GM18508 (cell line): ENCODE data around the gene AXIN1.
"Not testable (repeated sequence)": the region's sequence is repeated elsewhere in the genome, so short reads cannot be mapped to it uniquely, and the experiment has no call there.

Source experiments
- ATAC-seq: cut with Tn5 transposase; IDR thresholded peaks from one replicate; pipeline ENCODE4 v1.9.1; 2021; ENCODE audit warnings: moderate number of reproducible peaks; ENCODE audit not compliant: insufficient read depth, unreplicated experiment

Gene AXIN1

DNA sequence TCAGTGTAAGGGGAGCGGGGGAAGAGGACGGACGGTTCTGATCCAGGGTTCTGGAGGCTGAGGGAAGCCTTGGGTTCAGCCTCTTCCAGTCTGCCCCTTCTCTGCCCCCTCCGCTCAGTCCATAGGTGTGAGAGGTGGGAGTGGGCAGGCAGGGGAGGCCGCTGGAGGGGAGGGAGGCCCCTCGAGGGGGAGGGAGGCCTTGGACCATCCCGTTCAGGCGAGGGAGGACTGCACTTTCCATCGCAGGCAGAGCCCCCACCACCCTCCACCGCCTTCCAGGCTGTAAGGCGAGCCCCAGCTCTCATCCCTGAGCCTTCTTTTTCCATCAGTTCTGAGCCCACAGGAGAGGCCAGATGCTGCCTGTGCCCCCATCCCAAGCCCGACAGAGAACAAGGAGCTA, 4.2 kb upstream of the AXIN1 start:
- ATAC-seq, result no peak

GRCh38 chr16:354971-355461, 2.5 kb upstream of the AXIN1 start:
- no peak for ATAC-seq

DNA sequence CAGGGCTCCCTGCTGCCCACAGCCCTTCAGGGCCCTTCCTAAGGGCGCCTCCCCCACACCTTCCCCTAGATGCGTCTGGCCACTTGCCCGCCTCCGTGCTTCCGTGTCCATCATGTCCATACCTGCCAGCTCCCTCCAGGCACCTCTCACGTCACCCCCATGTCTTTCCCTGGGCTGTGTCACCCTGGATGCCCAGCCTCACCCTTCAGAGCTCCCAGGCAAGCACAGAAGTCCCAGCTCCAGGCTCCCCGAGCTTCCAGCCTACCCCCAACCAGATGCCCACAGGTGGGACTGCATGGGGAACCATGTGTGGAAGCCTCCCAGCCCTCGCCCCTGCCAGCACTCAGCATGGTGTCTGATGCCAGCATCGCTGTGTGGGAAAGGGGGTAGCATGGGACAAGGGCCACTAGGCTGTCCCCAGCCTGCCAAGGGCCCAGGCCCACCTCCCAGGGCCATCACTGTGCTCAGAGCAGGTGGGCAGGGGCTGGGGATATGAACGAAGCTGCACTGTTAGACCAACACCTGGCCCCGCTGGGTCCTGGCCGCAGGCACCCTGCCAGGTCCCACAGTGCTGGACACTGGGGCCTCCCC, 1.9 kb upstream of the AXIN1 start:
- no peak for ATAC-seq

- ATAC-seq, result no peak
These were observed 1.1 kb upstream of the AXIN1 start for GRCh38 chr16:353404-354290.

DNA sequence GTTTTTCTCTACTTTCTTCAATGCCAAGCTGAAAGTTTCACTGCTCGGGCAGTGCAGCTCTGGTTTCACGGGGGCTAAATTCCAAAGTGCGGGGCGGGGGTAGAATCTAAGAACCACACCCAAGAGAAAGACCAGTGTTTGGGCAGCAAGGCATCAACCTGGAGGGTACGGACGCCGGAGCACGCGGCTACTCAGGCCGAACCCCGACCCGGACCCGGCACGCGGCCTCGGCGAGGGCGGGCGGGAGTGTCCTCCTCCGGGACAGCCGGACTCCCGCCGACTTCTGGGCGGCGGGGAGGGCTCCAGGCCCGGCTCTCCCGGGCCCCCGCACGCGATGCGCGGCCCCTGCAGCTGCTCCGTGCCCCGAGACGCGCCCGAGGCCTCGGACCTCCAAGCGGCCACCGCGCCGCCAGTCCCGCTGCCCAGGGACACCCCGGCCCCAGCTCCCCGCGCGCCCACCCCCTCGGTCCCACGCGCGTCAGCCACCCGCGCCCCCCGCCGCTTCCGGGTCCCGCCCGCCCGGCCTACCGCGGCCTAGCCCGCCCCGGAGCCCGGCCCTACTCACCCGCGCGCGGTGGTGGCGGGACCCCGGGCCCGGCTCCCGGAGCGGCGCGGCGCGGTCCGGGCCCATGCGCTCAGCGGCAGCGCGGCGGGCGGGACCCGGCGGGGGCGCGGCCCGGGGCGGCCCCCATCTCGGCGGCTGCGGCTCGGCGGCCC, 561 bp downstream of the AXIN1 start:
- ATAC-seq, result no peak

GRCh38 chr16:350203-350602, 2.3 kb downstream of the AXIN1 start:
- ATAC-seq, result no peak

- ATAC-seq, result no peak
These were observed 3.3 kb downstream of the AXIN1 start for GRCh38 chr16:349211-349610.

- ATAC-seq, result not testable (repeated sequence)
These were observed 4.0 kb downstream of the AXIN1 start for GRCh38 chr16:348495-348894.

DNA sequence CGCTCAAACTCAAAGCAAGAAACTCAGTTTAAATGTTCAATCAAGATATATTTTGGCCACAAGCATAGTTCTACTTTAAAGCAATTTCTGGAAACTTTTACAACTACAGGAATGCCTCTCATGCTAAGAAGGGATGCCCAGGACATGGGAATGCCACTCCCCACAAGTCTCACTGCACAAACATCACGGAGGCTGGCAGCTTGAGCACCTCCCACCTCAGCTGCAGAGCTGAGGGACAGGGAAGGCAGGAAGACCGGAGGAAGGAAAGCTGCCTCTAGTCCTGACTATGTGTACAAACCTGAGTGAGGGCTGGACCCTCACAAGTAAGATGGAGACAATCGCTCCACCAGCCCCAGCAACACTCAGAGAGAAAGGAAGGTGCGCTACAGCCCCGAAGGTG, 5.3 kb downstream of the AXIN1 start:
- ATAC-seq, result no peak

DNA sequence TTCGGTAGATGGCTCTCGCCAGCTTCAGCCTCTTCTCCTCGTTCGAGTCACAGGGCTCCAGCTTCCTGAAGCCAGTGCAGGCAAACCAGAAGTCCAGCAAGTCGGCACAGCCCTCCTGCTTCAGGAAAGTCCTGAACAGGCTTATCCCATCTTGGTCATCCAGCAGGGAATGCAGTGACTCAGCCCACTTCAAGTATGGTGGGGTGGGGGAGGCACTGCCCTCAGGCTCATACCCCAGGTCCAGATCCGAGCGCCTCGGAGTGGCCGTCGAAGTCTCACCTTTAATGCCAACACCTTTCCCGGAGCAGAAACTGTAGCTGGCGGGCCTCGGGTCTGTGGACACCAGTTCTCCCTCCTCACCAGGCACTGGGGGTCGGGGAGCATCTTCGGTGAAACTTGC, 5.9 kb downstream of the AXIN1 start:
- ATAC-seq, result no peak

GRCh38 chr16:345772-346171, 6.8 kb downstream of the AXIN1 start:
- no peak for ATAC-seq

- no peak for ATAC-seq
These were observed 9.9 kb downstream of the AXIN1 start for GRCh38 chr16:342455-343213.

DNA sequence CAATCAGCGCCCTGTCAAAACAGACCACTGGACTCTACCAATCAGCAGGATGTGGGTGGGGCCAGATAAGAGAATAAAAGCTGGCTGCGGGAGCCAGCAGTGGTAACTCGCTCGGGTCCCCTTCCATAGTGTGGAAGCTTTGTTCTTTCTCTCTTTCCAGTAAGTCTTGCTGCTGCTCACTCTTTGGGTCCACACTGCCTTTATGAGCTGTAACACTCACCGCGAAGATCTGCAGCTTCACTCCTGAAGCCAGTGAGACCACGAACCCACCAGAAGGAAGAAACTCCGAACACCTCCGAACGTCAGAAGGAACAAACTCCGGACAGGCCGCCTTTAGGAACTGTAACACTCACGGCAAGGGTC, 10.6 kb downstream of the AXIN1 start:
- not testable (repeated sequence) for ATAC-seq

GRCh38 chr16:341095-341973, 11.2 kb downstream of the AXIN1 start:
- ATAC-seq, result not testable (repeated sequence)

- ATAC-seq, result no peak
These were observed 12.0 kb downstream of the AXIN1 start for GRCh38 chr16:340370-341091.

GRCh38 chr16:339680-340079, 12.8 kb downstream of the AXIN1 start:
- ATAC-seq, result no peak

GRCh38 chr16:337975-338575, 14.4 kb downstream of the AXIN1 start:
- ATAC-seq, result no peak

GRCh38 chr16:337437-337836, 15.1 kb downstream of the AXIN1 start:
- ATAC-seq, result no peak
